Ishikawa (cell line): ENCODE results near the gene DERL3.

Experiments used
- CEBPB ChIP-seq: IDR thresholded peaks from 2 replicates; pipeline ENCODE4 v1.6.1; 2012
- EGR1 ChIP-seq: IDR thresholded peaks from 2 replicates; pipeline ENCODE4 v1.6.1; 2012
- EP300 ChIP-seq: IDR thresholded peaks from 2 replicates; pipeline ENCODE4 v1.6.1; 2012; ENCODE audit warnings: borderline replicate concordance
- FOXM1 ChIP-seq: IDR thresholded peaks from 2 replicates; pipeline ENCODE4 v1.6.1; 2012; ENCODE audit warnings: low read depth, borderline replicate concordance
- NFIC ChIP-seq: IDR thresholded peaks from 2 replicates; pipeline ENCODE4 v1.6.1; 2012
- RAD21 ChIP-seq: IDR thresholded peaks from 2 replicates; pipeline ENCODE4 v1.6.1; 2012; ENCODE audit warnings: low read depth
- TAF1 ChIP-seq: IDR thresholded peaks from 2 replicates; pipeline ENCODE4 v1.6.1; 2012; ENCODE audit warnings: low read depth, mild to moderate bottlenecking
- TEAD4 ChIP-seq: IDR thresholded peaks from 2 replicates; pipeline ENCODE4 v1.6.1; 2012
- YY1 ChIP-seq: IDR thresholded peaks from 2 replicates; pipeline ENCODE4 v1.6.1; 2012; ENCODE audit warnings: low read depth
- ZBTB7A ChIP-seq: IDR thresholded peaks from 2 replicates; pipeline ENCODE4 v1.6.1; 2012; ENCODE audit warnings: low read depth
- TF ChIP-seq, protein P1 (sequence below): IDR thresholded peaks from 2 replicates; pipeline ENCODE4 v1.6.1; 2012
- TF ChIP-seq, protein P2 (sequence below): IDR thresholded peaks from 2 replicates; pipeline ENCODE4 v1.6.1; 2012; ENCODE audit warnings: low read depth, mild to moderate bottlenecking
- TF ChIP-seq, protein P3 (sequence below): IDR thresholded peaks from 2 replicates; pipeline ENCODE4 v1.6.1; 2012

DNA sequence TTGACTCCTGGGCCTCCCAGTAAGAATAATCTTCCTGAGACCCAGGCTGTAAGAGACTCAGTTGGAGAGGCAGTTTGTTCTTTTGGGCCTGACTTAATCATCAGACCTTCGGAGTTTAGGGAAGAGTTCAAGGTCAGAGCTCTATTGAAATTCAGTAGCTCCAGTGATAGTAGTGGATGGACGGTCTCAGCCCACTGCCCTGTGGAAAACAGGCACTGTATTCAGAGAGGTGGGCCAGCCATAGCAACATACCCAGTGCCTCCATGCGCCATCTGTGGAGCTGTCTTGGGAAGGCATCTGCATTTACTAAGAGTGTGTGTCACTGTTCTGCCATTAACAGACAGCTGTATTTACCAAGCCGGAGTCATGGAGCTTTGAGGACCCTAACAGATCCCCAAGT lies 49.2 kb downstream of the DERL3 start:
- TF ChIP-seq EP300 (no peak), CEBPB (no peak), NFIC (no peak), YY1 (no peak), FOXM1 (no peak), ZBTB7A (no peak), TEAD4 (no peak), TAF1 (no peak), EGR1 (no peak), RAD21 (no peak)
- TF ChIP-seq, protein P1, sequence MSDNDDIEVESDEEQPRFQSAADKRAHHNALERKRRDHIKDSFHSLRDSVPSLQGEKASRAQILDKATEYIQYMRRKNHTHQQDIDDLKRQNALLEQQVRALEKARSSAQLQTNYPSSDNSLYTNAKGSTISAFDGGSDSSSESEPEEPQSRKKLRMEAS, result no peak
- TF ChIP-seq, protein P2, sequence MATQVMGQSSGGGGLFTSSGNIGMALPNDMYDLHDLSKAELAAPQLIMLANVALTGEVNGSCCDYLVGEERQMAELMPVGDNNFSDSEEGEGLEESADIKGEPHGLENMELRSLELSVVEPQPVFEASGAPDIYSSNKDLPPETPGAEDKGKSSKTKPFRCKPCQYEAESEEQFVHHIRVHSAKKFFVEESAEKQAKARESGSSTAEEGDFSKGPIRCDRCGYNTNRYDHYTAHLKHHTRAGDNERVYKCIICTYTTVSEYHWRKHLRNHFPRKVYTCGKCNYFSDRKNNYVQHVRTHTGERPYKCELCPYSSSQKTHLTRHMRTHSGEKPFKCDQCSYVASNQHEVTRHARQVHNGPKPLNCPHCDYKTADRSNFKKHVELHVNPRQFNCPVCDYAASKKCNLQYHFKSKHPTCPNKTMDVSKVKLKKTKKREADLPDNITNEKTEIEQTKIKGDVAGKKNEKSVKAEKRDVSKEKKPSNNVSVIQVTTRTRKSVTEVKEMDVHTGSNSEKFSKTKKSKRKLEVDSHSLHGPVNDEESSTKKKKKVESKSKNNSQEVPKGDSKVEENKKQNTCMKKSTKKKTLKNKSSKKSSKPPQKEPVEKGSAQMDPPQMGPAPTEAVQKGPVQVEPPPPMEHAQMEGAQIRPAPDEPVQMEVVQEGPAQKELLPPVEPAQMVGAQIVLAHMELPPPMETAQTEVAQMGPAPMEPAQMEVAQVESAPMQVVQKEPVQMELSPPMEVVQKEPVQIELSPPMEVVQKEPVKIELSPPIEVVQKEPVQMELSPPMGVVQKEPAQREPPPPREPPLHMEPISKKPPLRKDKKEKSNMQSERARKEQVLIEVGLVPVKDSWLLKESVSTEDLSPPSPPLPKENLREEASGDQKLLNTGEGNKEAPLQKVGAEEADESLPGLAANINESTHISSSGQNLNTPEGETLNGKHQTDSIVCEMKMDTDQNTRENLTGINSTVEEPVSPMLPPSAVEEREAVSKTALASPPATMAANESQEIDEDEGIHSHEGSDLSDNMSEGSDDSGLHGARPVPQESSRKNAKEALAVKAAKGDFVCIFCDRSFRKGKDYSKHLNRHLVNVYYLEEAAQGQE, result no peak
- TF ChIP-seq, protein P3, sequence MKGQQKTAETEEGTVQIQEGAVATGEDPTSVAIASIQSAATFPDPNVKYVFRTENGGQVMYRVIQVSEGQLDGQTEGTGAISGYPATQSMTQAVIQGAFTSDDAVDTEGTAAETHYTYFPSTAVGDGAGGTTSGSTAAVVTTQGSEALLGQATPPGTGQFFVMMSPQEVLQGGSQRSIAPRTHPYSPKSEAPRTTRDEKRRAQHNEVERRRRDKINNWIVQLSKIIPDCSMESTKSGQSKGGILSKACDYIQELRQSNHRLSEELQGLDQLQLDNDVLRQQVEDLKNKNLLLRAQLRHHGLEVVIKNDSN, result no peak
